ENCODE results near the gene SNRPE. TPM values are rescaled to one million over a fixed set of nuclear protein-coding genes. Genes with fewer than 3 reads are reported as not detected.

SNRPE gene
- total RNA-seq, 1 experiment from 2014 or later: 288 TPM

GRCh38 chr1:203873094-203873493, 11.7 kb downstream of the SNRPE start:
- Histone ChIP-seq H3K4me3 (replicated peaks in 1 of 2; ENCODE audit: low read depth in 1 of 2, low read length in 2 of 2) (no peak overlapping the region), H3K9me3 (ENCODE audit: control insufficient read depth in 1 of 2, insufficient read depth in 1 of 2, low read depth in 1 of 2, low read length in 2 of 2) (no peaks in the 10 kb centered on the region), H3K4me2 (ENCODE audit: low read length) (no peak overlapping the region), H3K27me3 (ENCODE audit: insufficient read depth, low read length) (no peaks in the 10 kb centered on the region), H3K9ac (ENCODE audit: low read length) (no peak overlapping the region), H3K4me1 (ENCODE audit: control insufficient read depth in 1 of 2, insufficient read depth in 2 of 2, low read length in 2 of 2) (no peaks in the 10 kb centered on the region), H4K20me1 (ENCODE audit: insufficient read depth) (no peaks in the 10 kb centered on the region), H3K79me2 (ENCODE audit: insufficient read depth, low read length) (peaks cover 4% of the 10 kb centered on the region), H3K27ac (ENCODE audit: low read depth, low read length) (no peak overlapping the region), H2AFZ (ENCODE audit: low read depth, low read length, poor library complexity, severe bottlenecking) (no peak overlapping the region), H3K9me2 (ENCODE audit: insufficient read depth) (no peaks in the 10 kb centered on the region), H3K36me3 (ENCODE audit: control insufficient read depth in 1 of 2, insufficient read depth in 2 of 2, low read length in 2 of 2) (peaks cover 17 to 33% of the 10 kb centered on the region in 2 experiments; a peak in 3 of 4 replicates)
- RAD21 ChIA-PET (ENCODE audit: low non-redundant PET in 1 of 2, low total read pairs in 2 of 2, uncharacterized antibody in 2 of 2, unreplicated experiment in 2 of 2): interaction anchor here in 1 of 2 experiments (2.0 kb wide), 1 partner anchor 256 kb away, joined by 5 read pairs; no protein-coding TSS in a partner anchor
- TF ChIP-seq SRF (IDR thresholded peaks at IDR 0.05; ENCODE audit: low read depth) (no peak), ELF1 (IDR thresholded peaks at IDR 0.05; ENCODE audit: borderline replicate concordance, low read depth) (no peak), YY1 (IDR thresholded peaks at IDR 0.05; ENCODE audit: extremely low read depth, insufficient replicate concordance, low read depth, low read length) (no peak), CTCF (IDR thresholded peaks at IDR 0.05 in 2 of 3, conservative IDR thresholded peaks at IDR 0.05 in 1 of 3; ENCODE audit: borderline replicate concordance in 1 of 3, insufficient read depth in 1 of 3, low read depth in 2 of 3, low read length in 2 of 3) (no peak), ZBTB33 (IDR thresholded peaks at IDR 0.05; ENCODE audit: extremely low read depth, insufficient replicate concordance, low read length) (no peak), EZH2 (IDR thresholded peaks at IDR 0.05) (no peak), CEBPB (IDR thresholded peaks at IDR 0.05; ENCODE audit: low read depth) (no peak), TCF7L2 (IDR thresholded peaks at IDR 0.05; ENCODE audit: borderline replicate concordance, extremely low read depth, insufficient read depth, insufficient read length) (no peak), ATF3 (IDR thresholded peaks at IDR 0.05) (no peak), JUND (IDR thresholded peaks at IDR 0.05) (no peak)
- intact Hi-C loops (cut with micrococcal nuclease): loop anchor here (5.0 kb wide), 1 partner anchor 199 kb away; the partner anchor contains the start of gene SOX13
- no TSS peak for BruUV-seq (replicated peaks)
- CTCF ChIA-PET: interaction anchor here (2.8 to 6.6 kb wide), 2 partner anchors 257 to 290 kb away, joined by 12 to 246 read pairs; no protein-coding TSS in a partner anchor
- POLR2A ChIA-PET: no interaction called here
- no peak for DNase-seq (ENCODE audit: low read depth, low spot score)
- no peak for ATAC-seq
